Glomerular visceral epithelial cell (primary cell): ENCODE data around the gene ZBTB34.

ENCODE experiments used
- DNase-seq: peaks from one replicate; pipeline ENCODE4 v3.0.0-alpha.2; 2016; ENCODE audit errors: extremely low spot score

Gene ZBTB34

DNA sequence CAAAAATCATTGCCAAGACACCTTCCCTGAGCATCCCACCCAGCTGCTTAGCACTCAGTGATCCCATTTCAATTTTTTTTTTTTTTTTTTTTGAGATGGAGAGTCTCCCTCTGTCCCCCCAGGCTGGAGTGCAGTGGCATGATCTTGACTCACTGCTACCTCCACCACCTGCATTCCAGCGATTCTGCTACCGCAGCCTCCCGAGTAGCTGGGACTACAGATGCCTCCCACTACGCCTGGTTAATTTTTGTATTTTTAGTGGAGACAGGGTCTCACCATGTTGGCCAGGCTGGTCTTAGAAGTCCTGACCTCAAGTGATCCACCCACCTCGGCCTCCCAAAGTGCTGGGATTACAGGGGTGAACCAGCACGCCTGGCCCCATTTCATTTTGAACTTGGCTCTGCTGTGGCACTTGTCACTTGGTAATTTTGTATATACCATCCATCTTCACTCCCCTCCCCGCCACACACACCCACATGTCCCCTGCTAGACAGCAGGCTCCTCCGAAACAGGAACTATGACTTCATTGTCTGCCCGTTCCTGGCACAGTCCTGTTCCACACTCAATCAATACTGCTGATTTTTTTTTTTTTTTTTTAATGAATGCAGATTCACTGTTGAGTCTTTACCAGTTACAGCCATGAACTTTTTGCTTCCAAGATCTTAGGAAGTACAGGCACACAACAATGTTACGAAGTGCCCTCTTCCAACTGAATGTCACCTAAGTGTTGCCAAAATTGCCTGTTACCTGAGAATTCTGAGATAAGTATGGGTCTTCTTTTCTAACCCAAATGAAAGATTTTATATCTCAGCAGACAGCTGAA lies 17.3 kb upstream of the ZBTB34 start:
- peak; percentile 55 for DNase-seq

- peak; percentile 86 for DNase-seq
Measured at GRCh38 chr9:126844085-126844484, 16.4 kb upstream of the ZBTB34 start.

DNA sequence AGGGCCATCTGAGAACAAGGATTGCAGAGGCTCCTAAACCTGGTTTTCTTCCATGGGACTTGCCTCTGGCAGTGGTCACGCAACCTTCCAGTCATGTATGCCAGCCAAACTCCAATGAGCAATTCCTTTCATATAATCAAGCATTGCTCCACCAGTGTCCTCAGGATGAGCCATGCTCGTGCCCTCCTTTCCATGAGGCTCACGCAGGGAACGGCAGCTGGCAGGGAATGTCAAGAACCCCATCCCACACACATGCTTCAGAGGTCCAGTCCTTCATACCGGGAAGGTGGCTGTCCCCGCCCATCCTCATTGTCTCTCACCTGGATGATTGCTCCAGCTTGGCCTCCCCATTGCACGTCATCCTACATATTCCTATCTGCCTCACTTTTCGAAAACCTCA lies 13.4 kb upstream of the ZBTB34 start:
- DNase-seq = no peak

GRCh38 chr9:126849591-126850225 lies 10.7 kb upstream of the ZBTB34 start:
- no peak for DNase-seq

- DNase-seq = no peak
Measured at GRCh38 chr9:126851286-126851880, 9.1 kb upstream of the ZBTB34 start.

DNA sequence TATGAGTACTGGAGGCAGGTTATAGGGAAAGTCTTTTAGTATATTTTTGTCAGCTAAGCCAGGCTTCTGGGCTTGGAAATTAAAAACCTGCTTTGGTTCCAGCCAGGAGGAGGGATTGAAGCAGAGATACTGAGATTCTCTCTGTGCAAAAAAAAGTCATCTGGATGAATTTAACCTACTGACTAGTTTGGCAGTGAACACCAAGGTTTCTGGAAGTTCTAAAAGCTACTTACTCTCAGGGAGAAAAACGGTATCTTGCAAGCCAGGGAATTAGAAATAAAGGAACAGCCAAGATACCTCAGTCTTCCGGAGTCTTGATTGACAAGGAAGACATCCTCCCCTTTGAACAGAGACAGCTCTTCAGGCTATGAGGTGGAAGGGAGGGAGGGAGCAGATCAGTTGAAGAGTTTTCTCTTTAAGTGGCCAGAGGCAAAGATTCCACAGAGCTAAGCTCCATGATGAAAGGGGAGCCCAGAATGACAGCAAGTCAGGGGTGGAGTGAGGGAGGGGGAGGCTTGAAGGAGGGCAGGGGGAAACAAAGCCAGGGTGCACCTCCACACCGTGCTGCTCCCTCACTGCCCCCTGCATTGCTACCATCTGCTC lies 8.3 kb upstream of the ZBTB34 start:
- no peak for DNase-seq

GRCh38 chr9:126853667-126854066 lies 6.8 kb upstream of the ZBTB34 start:
- no peak for DNase-seq

- no peak for DNase-seq
Measured at GRCh38 chr9:126854734-126855133, 5.7 kb upstream of the ZBTB34 start.

DNA sequence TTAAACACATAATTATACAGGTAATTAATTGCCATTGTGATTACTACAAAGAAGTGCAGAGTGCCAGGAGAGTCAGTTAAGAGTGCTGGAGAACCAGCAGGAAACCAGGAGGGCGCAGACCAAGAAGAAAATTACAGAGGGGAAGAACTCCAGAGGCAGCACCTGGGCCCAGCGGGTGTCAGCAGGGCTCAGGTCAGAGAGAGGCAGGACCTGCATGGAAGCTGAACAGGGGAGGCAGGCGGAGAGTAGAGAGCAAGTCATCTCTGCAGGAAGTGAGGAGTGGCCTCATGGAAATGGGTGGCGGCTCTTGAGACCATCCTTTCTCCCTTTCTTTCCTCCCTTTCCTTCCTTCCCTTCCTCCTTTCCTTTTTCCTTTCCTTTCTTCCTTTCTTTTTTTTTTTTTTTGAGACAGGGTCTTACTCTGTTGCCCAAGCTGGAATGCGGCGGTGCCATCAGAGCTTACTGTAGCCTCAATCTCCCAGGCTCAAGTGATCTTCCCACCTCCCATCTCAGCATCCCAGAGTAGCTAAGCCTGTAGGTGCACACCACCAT lies 4.0 kb upstream of the ZBTB34 start:
- no peak for DNase-seq

- no peak for DNase-seq
Measured at GRCh38 chr9:126857261-126857960, 3.0 kb upstream of the ZBTB34 start.

DNA sequence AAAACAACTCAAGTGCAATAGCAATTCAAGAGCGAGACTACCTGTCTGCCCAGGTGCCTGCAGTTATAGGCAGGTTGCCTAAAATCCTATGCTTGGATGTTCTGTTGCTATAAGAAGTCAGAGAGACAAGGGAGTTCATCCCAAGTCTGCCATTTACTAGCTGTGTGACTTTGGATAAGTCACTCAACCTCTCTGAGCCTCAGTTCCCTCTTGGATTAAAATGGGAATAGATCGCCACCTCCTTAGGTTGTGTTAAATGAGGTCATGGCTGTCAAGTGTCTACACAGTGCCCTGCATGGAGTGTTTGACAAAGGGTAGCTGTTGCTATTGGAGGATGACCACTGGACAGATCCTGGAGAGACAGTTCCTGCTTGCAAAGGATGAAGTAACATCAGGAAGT lies 1.3 kb upstream of the ZBTB34 start:
- DNase-seq = no peak

GRCh38 chr9:126860757-126861466 lies 473 bp downstream of the ZBTB34 start:
- peak; percentile 27 for DNase-seq

DNA sequence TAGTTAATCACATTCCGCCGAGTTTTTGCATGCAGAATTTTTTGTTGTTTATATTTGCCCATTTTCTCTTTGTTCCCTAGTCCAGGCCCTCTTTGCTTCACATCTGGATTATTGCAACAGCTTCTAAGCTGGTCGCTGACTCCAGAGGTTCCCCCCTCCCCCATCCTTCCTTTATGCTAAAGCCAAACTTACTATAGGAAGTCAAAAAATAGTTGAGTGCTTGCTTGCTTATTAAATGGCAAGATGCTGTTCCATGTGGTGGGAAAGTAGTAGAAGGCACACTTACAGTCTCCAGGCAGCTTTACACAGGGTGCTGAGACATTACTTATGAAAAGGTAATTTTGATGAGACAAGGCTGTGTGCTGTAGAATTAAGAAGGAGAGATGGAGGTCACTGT lies 1.3 kb downstream of the ZBTB34 start:
- DNase-seq = no peak

DNA sequence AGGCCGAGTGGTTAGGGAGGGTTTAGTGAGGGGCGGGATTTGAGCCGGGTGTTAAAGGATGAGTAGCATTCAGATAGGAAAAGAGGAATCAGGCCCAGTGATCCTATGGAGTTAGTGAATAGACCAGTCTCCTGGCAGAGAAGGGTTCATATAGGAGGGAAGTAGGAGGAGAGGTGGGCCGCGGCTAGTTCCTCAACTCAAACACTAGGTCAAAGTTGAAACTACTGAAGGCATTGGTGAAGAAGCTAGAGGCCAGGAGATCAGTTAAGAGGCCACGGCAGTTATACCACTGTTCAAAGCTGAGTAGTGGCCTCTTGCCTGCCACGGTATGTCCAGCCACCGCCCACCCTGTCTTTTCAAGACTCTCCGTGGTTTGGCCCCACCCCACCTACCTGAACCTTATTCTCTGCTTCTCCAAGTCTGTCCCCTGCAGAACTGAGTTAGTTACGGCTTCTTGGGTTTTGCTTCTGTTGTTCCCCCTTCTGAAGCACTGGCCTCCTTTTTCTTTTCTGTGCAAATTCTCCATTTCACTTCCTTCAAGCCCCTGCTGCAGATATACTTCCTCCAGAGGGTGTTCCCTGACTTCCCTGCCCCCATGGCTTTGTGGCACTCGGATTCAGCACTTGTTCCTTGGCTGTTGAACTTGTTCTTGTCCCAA lies 1.8 kb downstream of the ZBTB34 start:
- DNase-seq = no peak

DNA sequence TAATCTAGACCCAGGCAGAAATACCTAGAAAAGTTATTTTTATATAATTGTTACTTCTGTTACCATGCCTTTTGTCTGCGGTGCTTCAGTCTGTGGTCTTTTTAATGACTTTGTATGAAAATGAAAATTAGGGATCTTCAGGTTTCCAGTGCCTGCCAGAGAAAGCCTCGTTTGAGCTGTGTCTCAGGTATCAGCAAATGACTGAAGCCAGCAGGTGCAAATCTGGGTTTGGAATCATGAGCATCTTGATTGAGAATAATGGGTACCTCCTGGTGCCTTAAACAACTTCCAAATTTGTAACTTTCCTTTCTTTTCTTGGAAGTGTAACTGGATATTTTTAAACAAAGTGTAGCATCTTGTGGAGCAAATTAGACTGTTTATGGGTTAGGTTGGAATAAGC lies 4.3 kb downstream of the ZBTB34 start:
- no peak for DNase-seq

- no peak for DNase-seq
Measured at GRCh38 chr9:126869368-126869767, 8.9 kb downstream of the ZBTB34 start.

DNA sequence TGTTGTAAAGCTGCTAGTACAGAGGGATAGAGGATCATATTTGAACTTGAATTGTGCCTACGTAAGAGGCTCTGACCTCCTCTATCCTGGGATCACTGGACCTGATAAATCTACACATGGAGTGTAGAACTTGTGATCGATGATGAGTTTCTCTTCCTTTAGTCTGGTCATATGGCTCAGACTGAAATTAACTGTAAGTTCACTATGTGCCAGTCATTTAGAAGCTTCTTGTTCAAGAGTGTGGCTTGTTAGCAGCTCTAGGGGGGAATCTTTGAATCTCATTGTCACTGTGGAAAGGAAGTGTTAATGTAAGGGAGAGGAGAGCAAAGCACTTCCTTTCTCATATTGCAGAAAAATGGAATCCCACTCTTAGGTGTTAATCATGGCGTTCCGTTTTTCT lies 12.1 kb downstream of the ZBTB34 start:
- no peak for DNase-seq

- peak; percentile 26 for DNase-seq
Measured at GRCh38 chr9:126874546-126875314, 14.3 kb downstream of the ZBTB34 start.

- DNase-seq = no peak
Measured at GRCh38 chr9:126875756-126876510, 15.5 kb downstream of the ZBTB34 start.
